Astrocyte of the spinal cord (primary cell): ENCODE measurements around the gene PXMP2.

Experiments used
- DNase-seq: peaks from one replicate; pipeline ENCODE4 v3.0.0; 2011; ENCODE audit warnings: low read depth, low spot score
- H3K4me3 ChIP-seq: 2 replicates; pipeline ENCODE4 v1.5.1; 2011; ENCODE audit warnings: low read depth, mild to moderate bottlenecking, low read length, moderate library complexity
- in situ Hi-C: cut with HindIII; loops from 2 replicates; pipeline ENCODE4 v1.10.0; 2017; ENCODE audit warnings: low sequenced_read_pairs
- TF ChIP-seq, protein P1 (sequence below): IDR thresholded peaks from 2 replicates; pipeline ENCODE4 v1.5.1; 2012; ENCODE audit warnings: low read depth, mild to moderate bottlenecking, low read length, inconsistent platforms

PXMP2 gene

DNA sequence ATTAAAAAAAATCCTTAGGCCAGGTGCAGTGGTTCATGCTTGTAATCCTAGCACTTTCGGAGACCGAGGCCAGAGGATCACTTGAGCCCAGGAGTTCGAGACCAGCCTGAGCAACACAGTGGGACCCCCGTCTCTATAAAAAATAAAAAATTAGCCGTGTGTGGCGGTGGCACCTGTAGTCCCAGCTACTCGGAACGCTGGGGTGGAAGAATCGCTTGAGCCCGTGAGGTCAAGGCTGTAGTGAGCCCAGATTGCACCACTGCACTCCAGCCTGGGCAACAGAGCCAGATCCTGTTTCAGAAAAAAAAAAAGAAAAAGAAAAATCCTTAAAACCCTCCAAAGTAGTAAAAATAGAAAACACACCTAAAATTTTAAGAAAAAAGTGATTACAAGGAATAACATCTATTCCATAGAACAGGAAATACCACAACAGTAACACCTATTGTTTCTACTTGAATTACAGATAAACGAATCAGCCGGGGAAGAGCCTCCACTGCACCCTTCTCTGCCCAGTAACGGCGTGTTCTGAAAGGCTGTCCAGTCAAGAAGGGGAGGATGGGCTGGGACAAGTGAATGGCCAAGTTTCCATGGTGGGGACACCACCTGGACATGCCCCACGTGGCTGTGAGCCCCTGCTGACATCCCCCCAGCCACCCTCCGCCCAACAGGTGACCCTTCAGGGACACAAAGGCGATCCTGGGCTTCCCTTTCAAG, 18.1 kb upstream of the PXMP2 start:
- no peak for DNase-seq
- H3K4me3 ChIP-seq, result no peak overlapping the region
- in situ Hi-C loops, result no loop called here
- TF ChIP-seq, protein P1, sequence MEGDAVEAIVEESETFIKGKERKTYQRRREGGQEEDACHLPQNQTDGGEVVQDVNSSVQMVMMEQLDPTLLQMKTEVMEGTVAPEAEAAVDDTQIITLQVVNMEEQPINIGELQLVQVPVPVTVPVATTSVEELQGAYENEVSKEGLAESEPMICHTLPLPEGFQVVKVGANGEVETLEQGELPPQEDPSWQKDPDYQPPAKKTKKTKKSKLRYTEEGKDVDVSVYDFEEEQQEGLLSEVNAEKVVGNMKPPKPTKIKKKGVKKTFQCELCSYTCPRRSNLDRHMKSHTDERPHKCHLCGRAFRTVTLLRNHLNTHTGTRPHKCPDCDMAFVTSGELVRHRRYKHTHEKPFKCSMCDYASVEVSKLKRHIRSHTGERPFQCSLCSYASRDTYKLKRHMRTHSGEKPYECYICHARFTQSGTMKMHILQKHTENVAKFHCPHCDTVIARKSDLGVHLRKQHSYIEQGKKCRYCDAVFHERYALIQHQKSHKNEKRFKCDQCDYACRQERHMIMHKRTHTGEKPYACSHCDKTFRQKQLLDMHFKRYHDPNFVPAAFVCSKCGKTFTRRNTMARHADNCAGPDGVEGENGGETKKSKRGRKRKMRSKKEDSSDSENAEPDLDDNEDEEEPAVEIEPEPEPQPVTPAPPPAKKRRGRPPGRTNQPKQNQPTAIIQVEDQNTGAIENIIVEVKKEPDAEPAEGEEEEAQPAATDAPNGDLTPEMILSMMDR, result no peak

DNA sequence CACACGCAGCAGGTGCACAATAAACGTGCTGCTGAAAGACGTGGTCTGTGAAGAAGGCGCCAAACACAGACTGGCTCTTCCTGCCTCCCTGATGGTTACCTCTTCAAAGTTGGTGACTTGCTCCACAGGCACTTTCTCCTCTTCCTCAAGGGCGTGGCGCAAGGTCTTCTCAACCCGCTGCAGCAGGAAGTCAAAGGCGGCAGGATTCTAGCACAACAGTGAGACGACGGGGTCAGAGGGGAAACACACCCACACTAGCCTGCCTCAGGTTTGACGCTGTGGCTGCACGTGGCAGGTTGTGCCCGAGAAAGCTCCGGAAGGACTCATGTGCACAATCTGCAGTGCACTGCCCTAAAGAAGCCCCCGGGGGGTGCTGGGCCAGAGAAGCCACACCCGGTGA, 15.3 kb upstream of the PXMP2 start:
- no peak for DNase-seq
- in situ Hi-C loops, result no loop called here
- H3K4me3 ChIP-seq, result no peak overlapping the region
- TF ChIP-seq, protein P1, result no peak

- no peak for DNase-seq
- in situ Hi-C loops, result no loop called here
- no peak overlapping the region for H3K4me3 ChIP-seq
- TF ChIP-seq, protein P1, result no peak
Observed at GRCh38 chr12:132672678-132673077, 14.7 kb upstream of the PXMP2 start.

DNA sequence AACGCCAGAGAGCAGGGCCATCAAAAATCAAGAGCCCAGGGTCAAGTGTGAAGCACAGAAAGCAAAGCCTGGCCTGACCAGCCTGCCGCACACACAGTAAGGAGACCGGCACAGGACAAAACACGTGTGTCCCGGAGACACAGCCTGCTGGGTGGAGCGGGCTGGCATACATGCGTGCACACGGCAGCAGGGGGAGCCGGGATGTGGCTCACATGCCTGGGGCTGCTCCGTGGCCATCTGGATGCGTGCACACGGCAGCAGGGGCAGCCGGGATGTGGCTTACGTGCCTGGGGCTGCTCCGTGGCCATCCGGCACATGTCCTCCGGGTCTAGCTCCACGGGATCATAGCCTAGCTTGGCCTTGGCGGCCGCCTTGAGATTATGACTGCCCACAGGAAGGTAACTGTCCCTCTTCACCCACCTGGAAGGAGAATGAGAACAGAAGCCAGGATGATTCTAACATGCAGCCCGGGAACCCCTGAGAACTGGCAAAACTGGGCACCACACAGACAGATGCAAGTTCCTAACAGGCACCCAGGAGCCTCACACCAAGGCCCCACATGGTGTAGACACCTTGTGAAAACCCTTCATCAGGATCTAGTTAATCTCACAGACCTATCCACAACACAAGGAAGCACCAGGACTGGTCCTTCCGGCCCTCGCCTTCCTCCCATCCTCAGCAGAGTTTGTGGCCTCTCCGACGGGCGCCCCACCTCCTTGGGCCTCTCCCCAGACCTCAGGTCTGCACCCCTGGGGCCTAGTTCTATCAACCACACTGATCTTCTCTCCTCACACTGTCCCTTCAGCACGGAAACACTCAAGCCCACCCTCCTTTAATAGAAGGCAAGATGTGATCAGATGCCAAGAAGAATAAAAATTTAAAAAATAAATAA, 13.9 kb upstream of the PXMP2 start:
- TF ChIP-seq, protein P1, result no peak
- in situ Hi-C loops, result no loop called here
- DNase-seq, result no peak
- H3K4me3 ChIP-seq, result no peak overlapping the region

- no peak overlapping the region for H3K4me3 ChIP-seq
- in situ Hi-C loops, result no loop called here
- no peak for DNase-seq
- TF ChIP-seq, protein P1, result no peak
Observed at GRCh38 chr12:132674561-132674960, 12.8 kb upstream of the PXMP2 start.

GRCh38 chr12:132675757-132676432, 11.5 kb upstream of the PXMP2 start:
- no peak for DNase-seq
- no peak overlapping the region for H3K4me3 ChIP-seq
- TF ChIP-seq, protein P1, result no peak
- in situ Hi-C loops, result no loop called here
